Fibroblast of mammary gland (primary cell): ENCODE measurements around the gene MBOAT2.
A peak's percentile ranks its signal among the peaks of the same experiment; 100 is the strongest.
"Not testable (repeated sequence)": the region's sequence is repeated elsewhere in the genome, so short reads cannot be mapped to it uniquely, and the experiment has no call there.

ENCODE experiments used
- DNase-seq: peaks from one replicate; pipeline ENCODE4 v3.0.0-alpha.2; 2010; ENCODE audit warnings: low read depth
- H3K4me3 ChIP-seq: 2 replicates; pipeline ENCODE4 v1.5.1; 2011; ENCODE audit warnings: low read depth, mild to moderate bottlenecking, low read length, moderate library complexity; ENCODE audit not compliant: control insufficient read depth
- TF ChIP-seq, protein P1 (sequence below): conservative IDR thresholded peaks from 2 replicates; pipeline ENCODE4 v1.5.1; 2011; ENCODE audit warnings: low read depth, low read length, inconsistent platforms; ENCODE audit not compliant: control insufficient read depth, insufficient read depth

The MBOAT2 gene

DNA sequence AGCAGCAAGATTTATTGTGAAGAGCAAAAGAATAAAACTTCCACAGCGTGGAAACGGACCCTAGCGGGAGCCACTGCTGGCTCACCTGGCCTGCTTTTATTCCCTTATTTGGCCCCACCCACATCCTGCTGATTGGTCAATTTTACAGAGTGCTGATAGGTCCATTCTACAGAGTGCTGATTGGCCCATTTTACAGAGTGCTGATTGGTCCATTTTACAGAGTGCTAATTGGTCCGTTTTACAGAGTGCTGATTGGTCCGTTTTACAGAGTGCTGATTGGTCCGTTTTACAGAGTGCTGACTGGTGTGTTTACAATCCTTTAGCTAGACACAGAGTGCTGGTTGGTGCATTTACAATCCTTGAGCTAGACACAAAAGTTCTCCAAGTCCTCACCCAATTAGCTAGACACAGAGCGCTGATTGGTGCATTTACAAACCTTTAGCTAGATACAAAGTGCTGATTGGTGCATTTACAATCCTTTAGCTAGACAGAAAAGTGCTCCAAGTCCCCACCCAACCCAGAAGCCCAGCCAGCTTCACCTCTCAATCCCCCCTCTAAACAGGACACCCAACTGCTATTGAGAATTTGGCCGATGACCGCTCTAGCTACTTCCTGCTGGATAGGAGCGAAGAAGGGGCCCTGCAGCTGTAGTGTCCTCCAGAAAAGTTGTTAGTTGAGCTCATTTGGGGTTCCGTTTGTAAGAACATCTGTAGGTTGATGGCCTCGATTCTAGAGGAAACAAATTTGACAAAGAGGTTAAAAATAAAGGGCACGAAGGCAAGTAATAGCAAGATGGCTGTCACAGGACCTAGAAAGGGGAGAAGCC, 108.2 kb downstream of the MBOAT2 start:
- not testable (repeated sequence) for DNase-seq, H3K4me3 ChIP-seq

DNA sequence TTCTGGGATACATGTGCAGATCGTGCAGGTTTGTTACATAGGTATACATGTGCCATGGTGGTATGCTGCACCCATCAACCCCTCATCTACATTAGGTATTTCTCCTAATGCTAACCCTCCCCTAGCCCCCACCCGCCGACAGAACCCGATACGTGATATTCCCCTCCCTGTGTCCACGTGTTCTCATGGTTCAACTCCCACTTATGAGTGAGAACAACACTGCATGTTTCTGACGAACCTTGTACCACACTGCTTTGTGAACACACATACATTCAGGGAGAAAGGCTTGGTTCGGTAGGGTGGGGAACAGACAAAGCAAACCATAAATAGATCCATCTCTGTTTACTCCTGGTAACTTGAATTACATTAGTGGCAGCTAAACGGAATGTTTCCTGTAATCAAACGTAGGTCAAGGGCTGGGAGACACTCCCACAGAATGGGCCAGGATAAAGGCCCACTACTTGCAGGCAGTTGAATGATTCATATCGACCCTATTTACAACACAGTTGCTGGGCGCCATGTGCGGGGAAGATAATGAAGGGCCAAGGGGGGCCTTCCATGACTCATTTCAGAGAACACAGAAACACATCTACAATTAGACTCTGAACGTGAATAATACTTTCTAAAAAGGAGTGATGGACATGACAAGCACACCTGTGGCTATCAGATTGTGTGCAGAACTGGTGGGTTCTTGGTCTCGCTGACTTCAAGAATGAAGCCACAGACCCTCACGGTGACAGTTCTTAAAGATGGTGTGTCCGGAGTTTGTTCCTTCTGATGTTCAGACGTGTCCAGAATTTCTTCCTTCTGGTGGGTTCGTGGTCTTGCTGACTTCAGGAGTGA, 109.3 kb downstream of the MBOAT2 start:
- DNase-seq, result peak; percentile 22
- H3K4me3 ChIP-seq, result no peak overlapping the region
- TF ChIP-seq, protein P1, sequence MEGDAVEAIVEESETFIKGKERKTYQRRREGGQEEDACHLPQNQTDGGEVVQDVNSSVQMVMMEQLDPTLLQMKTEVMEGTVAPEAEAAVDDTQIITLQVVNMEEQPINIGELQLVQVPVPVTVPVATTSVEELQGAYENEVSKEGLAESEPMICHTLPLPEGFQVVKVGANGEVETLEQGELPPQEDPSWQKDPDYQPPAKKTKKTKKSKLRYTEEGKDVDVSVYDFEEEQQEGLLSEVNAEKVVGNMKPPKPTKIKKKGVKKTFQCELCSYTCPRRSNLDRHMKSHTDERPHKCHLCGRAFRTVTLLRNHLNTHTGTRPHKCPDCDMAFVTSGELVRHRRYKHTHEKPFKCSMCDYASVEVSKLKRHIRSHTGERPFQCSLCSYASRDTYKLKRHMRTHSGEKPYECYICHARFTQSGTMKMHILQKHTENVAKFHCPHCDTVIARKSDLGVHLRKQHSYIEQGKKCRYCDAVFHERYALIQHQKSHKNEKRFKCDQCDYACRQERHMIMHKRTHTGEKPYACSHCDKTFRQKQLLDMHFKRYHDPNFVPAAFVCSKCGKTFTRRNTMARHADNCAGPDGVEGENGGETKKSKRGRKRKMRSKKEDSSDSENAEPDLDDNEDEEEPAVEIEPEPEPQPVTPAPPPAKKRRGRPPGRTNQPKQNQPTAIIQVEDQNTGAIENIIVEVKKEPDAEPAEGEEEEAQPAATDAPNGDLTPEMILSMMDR, result no peak

DNA sequence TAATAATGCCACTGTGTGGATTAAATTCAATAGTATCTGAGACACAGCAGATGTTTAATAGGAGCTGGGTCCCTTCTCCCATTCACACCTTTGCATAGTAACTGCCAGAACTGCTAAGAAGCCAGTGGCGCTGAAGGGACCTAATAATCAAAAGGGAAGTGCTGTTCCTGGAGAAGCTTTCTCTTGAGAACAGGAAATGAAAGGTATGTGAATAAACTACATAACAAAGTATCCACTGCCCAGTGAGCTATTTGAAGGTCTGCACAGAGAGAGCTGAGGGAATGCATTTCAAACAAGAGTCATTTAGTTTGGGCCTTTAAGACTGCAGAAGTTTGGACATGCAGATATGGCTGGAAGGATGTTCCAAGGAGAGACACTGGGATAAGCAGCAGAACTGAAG, 110.0 kb downstream of the MBOAT2 start:
- TF ChIP-seq, protein P1, result no peak
- DNase-seq, result no peak
- H3K4me3 ChIP-seq, result no peak overlapping the region

DNA sequence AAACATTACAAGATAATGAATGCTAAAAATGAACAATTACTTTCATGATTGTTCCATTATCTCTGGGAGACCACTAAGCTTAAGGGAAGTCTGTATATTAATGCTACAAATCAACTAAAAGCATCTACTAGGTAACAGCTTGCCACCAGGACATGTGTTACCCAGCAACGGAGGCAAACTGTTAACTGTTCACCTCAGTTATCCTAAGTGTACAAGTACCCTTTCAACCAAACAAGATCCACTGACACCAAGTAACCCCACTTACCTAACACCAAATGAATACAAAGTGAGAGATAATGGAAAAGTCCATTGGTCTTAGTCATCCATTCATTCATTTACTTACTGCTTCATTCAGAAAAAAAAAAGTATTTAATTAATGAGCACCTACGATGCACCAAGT, 111.4 kb downstream of the MBOAT2 start:
- TF ChIP-seq, protein P1, result no peak
- no peak for DNase-seq
- no peak overlapping the region for H3K4me3 ChIP-seq

DNA sequence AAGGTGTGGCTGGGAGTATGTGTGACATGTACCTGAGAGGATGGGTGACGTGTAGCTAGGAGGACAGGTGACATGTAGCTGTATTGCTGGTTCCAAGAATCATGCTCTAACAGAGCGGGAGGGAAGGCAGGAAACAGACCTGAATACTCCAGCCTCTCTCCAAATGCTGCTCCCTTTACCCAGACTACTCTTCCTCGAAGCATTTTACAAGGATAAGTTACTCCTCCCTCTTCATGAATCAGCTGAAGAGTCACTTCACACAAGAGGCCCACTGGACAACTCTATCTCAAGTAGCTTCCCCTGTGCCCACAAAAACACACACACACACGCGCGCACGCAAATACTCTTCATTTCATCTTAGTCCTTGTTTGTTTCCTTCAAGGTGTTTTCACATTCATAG, 113.5 kb downstream of the MBOAT2 start:
- no peak overlapping the region for H3K4me3 ChIP-seq
- TF ChIP-seq, protein P1, result no peak
- DNase-seq, result peak; percentile 7

DNA sequence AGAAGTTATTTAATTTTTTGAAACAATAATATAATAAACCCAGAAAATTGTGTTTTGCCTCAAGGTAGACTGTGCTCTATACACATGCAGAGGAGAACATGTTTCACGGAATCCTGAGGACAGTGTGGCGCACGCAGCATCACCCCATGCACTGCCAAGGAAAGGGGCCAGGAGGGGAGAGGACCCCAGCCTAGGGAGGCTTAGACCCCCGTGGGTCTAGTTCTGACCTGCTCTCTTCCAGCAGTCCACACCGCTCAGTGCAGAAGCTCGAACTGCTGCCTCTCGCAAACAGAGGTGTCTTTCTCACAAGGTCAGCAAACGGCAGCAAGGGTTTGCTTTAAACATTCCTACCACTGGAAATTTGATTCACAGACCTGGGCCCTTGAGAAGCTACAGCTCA, 114.5 kb downstream of the MBOAT2 start:
- TF ChIP-seq, protein P1, result no peak
- DNase-seq, result no peak
- H3K4me3 ChIP-seq, result no peak overlapping the region

DNA sequence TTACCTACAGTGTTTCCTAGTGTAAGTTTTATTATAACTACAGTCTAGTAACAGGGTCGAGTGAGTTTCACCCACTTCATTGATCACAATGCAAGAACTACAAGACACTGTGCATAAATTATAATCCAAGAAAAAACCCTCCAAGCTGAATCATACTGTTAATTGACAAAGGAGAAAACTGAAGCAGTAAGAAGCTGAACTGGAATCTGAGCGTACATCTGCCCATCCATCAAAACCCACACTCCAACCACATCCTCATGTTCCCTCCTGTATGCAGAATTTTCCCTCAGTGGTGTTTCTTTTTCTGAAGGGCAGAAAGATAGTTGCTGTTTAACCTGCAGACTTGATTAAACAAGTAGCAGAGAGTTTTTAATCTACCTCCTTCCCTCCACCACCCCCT, 116.6 kb downstream of the MBOAT2 start:
- TF ChIP-seq, protein P1, result no peak
- no peak overlapping the region for H3K4me3 ChIP-seq
- no peak for DNase-seq
